CD4-positive, alpha-beta T cell treated with Interleukin-10 for 1 hour (primary cell): Measurements from ENCODE around the gene CALCB.

Source experiments
- DNase-seq: peaks from one replicate; pipeline ENCODE4 v3.0.0-alpha.2; 2020

CALCB gene

DNA sequence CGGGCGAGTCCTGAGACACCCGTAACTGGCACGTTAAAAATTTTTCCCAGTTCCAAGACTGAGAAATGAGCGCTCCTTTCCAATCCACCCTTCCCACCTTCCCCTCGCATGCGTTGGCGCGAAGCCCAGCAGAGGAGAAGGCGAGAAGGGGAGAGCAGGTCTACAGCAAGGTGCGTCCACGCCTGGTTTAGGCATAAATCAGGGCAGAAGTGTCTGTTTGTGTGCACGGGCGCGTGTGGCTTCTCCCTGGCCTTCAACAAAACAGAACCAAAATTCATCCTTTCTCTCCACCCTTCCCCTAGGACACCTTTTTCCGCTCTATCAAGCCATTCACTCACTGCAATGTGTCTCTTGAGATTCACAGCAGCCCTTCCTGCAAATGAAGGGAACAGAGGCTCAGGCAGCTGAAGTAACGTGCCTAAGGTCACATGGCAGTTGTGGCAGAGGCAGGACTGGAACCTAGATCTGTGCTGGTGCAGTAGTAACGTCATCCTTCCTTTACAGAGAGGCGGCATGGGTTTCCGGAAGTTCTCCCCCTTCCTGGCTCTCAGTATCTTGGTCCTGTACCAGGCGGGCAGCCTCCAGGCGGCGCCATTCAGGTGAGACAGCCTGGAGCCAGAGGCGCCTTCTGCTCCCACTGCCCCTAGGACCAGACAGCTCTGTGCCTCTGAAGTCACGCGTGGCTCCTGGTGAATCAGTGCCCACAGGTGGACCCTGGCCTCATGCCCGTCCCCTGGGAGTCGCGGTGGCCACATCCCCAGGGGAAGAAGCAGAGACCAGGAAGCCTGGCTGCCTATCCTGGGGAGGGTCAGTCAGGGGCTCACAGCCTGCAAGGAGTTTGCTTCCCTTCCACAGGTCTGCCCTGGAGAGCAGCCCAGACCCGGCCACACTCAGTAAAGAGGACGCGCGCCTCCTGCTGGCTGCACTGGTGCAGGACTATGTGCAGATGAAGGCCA is 1.1 kb downstream of the CALCB start:
- peak; percentile 79 for DNase-seq

DNA sequence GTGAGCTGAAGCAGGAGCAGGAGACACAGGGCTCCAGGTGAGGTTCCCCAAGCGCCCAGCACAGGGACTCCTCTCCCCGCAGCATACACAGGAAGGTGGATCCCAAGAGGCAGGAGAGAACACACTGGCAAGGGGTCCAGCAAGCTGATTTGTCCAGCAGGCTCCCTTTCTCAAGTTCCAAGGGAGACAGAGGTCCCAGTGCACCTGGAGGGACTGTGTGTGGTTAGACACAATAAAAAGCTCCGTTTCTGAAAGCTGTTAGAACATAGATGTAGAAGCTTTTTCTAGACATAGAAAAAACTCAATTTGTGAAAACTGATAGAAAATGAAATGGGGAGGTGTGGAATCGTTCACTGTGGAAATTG is 1.8 kb downstream of the CALCB start:
- no peak for DNase-seq

DNA sequence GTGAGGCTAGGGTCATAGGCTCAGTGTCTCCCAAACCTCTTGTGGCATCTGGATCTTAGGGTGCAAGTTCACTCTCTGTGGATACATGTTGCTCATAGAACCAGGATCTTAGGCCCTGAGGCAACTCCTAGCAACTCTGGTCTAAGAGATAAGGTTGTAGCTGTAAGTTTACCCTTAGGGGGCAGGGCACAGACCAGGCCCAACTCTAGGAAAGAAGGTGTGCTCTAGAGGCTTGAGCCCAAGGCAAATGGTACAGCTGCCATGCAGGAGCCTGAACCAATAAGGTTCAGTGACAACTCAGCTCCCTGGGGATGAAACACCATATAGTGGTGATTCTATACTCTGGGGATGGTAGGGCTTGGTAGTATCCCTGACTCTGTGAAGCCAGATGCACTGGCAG is 17.8 kb downstream of the CALCB start:
- DNase-seq = no peak

DNA sequence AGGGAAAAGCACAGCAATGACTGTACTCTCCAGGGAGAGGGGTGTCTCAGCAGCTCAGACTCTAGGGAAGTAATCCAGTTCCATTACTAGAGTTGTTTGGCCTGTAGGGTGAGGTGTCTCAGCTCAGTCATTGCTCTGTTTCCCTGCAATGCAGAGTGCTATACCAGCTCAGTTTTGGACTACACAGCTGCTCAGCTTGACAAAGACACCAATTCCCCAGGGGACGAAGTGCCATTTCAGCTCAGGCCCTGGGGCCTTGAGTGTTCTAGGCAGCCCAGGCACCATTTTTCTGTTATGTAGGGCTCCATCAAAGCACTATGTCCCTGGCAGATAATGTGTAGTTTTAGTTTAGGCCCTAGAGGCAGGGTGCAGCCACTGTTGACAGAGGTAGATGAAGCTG is 18.2 kb downstream of the CALCB start:
- DNase-seq = no peak

DNA sequence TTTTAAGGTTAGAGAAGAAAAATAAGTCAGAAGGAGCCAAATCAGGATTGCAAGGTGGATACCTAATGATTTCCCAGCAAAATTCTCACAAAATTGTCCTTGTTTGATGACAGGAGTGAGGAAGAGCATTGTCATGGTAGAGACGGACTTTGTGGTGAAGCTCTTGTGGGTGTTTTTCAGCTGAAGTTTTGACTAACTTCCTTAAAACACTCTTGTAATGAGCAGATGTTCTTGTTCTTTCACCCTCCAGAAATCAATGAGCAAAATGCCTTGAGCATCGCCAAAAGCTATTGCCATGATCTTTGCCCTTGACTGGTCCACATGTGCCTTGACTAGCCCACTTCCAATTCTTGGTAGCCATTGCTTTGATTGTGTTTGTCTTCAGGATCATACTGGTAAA is 20.0 kb downstream of the CALCB start:
- no peak for DNase-seq

DNA sequence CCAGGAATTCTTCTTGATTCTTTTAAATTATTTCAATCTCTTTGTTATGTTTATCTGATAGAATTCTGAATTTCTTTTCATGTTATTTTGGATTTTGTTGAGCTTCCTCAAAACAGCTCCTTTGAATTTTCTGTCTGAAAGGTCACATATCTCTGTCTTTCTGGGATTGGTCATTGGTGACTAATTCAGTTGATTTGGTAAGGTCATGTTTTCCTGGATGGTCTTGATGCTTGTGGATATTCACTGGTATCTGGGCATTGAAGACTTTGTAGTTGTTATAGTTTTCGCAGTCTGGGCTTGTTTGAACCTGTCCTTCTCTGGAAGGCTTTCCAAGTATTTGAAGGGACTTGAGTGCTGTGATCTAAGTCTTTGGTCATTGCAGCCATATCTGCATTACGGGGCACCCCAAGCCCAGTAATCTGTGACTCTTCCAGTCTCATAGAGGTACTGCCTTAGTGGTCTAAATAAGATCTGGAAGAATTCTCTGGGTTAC is 22.4 kb downstream of the CALCB start:
- DNase-seq = no peak

DNA sequence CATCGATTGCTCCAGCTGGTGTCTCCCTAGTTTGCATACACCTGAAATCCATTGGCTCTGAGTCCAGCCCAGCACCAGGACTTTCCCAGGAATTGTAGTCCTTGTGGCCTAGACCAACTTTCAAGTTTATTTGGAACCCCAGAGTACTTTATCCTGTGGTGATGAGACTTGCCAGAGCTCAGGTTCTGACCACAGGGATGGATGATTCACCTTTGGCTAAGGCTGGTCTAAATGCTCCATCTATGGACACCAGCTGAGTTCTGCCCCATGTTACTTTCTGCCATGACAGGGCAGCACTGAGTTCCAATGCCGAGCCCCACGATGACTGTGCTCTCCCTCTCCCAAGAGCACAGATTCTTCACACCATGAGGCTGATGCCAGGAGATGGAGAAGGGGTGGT is 24.0 kb downstream of the CALCB start:
- DNase-seq = no peak

DNA sequence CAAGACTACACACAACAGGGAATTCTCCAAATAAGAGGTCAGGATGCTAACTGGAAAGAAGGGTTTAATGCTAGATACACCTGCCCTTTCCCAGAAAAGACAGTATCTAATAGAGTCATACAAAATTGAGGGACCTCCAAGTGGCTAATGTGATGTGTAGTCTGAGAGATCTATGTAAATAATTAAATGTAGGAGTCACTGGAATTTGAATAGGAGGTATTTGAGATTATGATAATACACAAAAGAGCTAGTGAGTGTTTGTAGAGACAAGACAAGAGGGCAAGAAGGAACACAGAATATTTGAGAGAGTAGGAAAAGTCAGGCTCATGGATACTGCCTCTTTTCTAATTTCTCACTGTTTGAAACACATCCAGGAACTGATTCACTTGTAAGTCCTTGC is 25.9 kb downstream of the CALCB start:
- DNase-seq = no peak

DNA sequence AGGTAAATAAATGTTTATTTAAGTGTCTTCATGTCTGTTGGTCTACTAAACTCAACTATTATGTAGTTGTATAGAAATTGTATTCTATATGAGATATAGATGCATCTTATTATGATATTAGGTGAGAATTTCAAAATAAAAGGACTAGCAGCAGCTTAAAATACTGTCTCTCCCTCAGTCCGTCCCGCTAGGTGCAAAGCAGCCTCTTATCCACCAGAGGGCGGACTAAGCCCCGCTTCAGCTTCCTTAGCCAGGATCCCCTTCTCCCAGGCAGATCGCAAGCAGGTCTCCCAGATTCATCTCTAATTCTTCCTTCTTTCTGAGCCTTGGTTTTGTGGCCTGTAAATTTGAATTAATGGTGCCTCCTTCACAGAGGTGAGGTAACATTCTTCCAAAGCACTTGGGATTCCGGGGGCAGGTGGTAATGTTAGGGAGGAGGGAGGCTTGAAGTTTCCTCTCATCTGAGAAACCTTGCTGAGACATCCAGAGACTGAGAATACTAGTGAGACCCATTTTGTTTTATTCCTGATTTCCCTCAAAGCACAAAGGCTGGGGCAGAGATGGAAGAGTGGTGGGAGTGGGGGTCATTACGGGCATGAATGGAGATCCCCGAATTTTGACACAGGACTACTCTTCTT is 27.8 kb downstream of the CALCB start:
- DNase-seq = peak; percentile 37

DNA sequence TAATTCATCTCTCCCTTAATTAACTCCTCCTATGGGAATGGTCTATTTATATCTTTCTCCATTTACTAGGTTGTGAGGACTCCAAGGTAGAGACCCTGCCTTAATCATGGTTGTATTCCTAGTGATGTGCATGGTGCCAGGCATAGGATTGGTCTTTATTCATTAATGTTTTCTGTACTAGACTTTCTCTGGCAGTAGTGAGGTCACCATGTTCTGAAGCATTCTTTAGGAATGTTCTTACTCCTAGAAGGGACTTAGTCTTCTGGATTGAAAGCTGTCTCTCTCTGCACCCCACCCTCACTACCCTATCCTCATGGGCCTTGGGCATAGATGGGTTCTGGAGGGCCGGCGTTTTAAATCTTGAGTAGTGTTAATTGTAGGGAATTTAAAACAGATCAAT is 30.8 kb downstream of the CALCB start:
- DNase-seq = no peak

DNA sequence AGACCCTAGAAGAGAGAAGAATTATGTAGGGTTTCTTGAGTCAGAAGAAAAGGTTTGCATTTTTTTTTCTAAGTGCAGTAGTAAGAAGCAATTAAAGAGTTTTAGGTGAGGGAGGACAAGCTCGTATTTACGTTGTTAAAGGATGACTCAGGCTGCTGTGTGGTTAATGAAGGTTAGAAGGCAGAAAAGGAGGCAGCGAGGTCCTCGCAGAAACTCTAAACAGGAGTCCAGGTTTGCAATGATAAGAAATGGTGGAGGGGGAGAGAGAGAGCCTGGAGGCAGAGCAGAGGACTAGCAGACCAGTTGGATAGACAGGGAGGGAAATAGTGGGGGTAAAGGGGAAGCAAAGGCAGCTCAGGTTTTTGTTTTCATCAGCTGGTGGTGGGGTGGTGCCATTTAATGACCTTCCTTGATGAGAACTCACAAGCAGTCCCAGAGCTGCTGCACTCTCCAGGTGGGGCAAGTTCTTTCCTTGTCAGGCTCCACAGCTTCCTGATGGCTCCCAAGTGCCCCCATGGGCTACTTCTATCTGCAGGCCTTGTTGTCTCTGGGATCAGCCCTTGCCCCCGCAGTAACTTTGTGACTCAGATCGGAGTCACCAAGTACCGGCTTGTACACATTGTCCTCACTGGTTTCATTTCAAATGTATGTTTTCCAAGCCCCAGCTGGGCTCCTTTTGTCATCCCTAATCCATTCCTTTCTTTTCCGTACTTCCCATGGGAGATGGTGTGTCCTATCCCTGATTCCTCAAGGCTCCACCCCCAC is 33.0 kb downstream of the CALCB start:
- no peak for DNase-seq

DNA sequence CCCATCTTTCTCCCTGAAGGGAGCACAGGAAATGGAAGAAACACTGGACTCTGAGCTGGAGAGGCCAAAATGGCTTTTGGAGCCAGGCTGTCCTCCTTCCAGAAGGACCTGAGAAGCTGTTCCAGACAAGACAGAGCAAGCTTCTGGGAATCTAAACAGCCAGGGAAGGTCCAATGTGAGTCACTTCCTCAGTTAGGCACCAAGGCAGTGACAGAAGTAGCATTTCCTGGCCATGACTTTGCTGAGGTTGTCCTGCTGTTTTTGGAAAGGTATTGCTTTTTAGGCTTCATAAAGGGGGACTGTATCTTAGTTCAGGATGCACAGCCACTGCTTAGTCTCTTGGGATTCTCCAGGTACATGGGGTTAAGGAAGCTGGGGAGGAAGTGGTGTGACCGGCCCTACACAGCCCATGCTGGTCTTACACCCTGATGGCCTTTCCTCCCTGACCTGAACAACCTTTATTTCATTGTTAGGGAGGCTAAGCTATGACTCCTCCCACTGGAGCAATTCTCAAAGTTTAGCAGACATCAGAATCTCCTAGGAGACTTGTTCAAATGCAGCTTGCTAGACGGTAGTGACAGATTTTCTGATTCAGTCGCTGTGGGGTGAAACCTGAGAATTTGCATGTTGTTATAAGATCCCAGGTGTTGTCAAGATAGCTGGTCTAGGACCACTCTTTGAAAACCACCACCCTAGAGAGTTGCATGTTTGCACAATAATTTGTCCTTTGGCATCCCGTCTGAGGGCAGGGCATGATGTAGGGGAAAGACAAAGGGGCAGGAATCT is 34.5 kb downstream of the CALCB start:
- no peak for DNase-seq

DNA sequence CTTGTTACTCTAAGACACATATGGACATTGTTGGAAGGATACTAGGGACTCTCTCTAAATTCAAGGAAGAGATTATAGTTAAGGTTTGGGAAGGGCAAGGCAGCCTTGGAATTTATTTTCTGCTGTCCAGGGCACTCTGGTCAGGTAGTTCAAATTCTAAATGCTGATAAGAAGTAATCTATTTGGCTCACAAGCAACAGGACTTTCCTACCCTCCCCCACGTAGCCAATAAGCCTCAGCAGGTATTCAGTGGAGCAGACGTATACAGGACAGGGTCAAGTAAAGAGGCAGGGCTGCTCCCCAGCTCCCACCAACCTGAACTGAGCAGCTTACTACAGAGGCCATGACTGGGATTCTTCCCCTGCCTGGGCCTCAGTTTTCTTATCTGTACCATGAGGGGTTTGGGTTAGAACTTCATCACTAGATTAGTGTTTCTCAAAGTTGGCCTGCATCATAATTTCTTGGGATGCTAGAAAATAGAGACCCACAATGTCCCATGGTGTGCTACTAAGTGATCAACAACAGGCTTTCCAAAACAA is 35.3 kb downstream of the CALCB start:
- DNase-seq = no peak

DNA sequence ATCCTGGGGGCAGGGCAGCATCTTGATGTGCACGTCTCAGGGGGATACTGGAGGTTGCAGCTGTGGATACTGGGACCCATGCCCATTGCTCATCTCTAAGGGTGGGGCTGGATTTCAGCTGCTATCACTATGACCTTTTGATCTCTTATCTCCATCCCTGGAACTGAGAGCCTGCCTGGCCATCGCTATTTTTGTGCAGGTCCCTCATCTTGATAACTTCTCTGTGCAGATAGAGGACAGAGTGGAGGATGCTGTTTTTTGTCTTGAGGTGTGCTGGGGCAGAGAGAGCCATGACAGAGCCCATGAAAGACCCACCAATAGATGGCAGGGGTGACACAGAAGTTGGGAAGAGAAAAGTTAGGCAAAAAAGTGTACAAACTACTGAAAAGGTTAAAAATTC is 36.2 kb downstream of the CALCB start:
- DNase-seq = no peak

DNA sequence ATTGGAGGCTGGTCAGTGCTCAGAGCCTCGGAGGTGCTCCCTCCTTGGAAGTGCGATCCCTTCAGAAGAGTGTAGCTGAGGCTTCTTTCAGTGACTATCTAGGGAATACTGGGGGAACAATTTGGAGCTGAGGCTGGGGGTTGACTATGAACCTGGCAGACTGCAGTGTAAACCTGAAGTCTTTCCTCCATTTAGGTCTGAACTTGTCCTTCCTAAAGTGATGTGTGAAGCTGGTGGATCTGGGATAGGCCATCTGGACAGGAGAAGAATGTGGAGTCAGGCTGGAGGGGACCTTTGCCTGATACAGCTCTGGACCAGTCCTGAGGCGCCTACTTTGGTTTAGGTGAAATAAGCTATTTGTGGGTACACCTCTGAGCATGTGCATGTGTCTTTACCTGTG is 37.8 kb downstream of the CALCB start:
- DNase-seq = no peak

DNA sequence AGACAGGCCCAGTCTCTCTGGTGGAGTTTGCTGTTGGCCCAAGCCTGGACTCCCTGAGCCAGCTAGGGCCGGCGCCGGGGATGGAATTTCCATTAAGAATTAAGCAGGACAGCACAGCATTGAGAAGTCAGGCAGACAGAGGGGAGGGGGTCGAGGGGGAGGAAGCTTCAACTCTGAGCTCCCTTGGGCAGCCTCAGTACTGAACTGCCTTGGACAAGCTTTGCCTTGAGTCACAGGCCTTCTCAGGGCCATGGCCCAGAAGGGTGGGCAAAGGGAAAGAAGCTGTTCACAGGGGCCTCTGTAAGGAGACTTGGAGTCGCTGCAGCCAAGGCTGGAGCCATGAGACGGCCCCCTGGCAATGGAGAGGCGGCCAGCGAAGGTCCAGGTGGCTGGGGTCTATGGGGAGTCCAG is 38.7 kb downstream of the CALCB start:
- no peak for DNase-seq

DNA sequence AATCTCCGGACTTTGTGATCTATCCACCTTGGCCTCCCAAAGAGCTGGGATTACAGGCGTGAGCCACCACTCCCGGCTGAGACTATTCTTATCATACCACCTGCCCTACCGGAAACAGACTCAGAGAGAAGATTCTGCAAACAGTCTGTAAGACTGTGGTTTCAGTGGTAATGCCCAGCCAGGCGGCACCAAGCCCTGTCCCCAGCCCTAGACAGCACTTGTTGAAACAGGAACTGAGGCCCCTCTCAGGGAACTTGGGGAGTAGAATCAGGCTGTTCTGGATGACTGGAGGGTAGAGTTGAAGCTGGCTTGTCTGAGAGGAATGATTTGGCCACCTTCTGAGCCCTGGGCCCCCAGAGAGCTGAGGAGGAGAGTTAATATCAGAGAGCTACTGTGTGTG is 40.0 kb downstream of the CALCB start:
- DNase-seq = peak; percentile 5

DNA sequence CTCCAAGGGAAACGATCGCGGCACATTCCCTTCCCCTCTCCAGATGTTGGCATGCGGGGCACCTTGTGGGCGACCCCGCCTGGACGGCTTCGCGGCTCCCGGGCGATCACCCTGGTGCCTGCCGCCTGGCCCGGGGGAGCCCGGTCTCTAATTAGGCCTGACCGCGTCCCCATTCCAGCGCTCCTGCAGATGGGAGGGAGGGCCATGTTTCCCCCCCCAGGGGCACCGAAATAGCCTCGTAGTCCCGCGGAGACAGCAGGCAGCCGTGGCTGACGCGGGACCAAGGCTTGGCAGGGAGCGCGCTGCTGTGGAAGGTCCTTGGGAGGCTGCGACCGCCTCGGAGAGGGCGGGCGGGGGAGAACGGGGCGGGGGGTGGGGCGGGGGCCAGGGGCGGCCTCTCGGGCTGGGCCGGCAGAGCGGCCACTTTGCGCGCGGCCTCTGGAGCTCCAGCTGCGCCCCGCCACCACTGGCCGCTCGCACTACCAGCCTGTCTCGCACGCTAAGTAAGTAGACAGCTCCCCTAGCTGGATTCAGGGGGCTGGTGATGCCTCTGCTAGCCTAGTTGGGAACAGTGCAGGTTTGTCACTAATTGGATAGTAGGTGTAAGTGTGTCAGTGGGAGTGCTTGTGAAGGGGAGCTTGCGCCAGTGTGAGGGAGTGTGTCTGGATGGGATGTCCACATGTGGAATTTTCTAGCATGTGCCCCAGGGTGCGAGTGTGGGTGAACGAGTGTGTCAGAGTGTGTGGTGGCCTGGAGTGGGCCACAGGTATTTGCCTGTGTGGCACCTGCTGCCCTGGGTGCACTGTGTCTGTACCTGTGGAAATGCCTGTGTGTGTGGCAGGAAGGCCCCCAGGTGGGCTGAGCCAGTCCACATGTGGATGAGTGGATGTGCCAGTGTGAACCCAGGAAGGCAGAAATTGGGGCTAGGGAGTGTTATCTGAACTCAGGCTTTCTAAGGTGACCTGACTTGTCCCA is 41.4 kb downstream of the CALCB start, which contains the start of gene INSC:
TSS of gene INSC (plus strand) at position 423 of the 975 bp plus-strand sequence. CDS start 34,252 bp downstream, outside the sequence.
- no peak for DNase-seq

DNA sequence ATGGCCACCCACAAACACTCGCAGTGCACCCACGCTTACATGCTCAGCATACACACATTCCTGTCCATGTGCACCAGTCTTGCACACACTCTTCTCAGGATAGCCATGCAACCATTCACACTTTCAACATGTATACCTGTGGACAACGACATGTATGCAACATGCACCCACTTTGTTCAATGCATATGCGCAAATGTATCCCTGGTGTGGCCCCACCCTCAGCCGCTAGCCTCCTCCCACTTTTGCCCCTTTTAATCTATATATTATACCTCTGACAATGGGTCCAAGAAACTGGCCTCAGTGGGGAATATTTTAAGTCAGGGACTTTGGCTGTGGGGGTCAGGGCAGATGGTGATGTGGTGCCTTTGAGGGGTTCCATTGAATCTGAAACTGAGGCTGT is 42.3 kb downstream of the CALCB start:
- DNase-seq = no peak

DNA sequence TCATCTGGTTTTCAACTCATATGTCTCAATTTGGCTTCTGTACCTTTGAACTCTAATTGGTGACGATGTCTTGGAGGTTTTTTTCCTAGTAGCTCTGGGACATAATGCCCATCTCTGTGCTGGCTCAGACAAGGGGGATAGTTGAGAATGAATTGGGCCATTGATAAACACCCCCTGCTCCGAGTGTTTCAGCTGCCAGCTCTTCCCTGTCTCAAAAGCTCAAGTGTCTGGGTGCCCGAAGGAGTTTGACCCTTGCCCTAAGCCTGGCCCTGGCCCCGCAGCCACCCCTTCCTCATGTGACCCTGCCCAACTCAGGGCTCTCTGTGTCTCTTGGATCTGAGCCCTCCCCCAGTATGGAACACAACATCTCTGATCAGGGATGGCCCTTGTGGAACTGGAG is 44.4 kb downstream of the CALCB start:
- DNase-seq = no peak

DNA sequence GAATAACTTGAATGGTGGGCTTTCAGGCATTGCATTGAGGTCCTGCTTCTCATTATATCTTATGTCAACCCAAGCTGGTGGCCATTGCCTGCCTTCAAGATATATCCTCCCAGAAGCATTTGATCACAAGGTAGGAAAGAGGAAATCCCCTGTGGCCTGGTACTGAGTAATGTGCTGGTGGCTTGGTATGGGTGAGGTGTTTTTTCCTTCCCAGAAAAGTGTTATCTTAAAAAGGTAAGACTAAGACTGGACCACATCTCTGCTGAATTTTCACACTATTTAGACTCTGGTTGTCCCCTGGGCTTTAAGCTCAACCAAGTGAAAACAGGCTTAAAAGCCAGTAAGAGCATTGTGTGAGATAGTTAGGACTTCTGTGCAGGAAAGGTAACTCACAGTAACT is 45.0 kb downstream of the CALCB start:
- no peak for DNase-seq
